A673 (cell line): ENCODE data around the gene PYY. TPM values are rescaled to one million over a fixed set of nuclear protein-coding genes. Genes with fewer than 3 reads are reported as not detected.

Experiments used
- BruUV-seq: library from RNA; stranded (reverse); fragments of 400-500 nt; replicated peaks from 2 replicates; lab custom pipeline; 2021; lab: Mats Ljungman, UMichigan
- CTCF ChIA-PET: fragments of 300-600 bp; sonication (Branson Sonifier 250); formaldehyde crosslinking; loops from one replicate; lab custom pipeline; 2022; ENCODE audit warnings: antibody characterized with exemption; lab: Charles Lee
- POLR2A ChIA-PET: fragments of 300-600 bp; sonication (Branson Sonifier 250); formaldehyde crosslinking; loops from one replicate; lab custom pipeline; 2022; ENCODE audit warnings: antibody characterized with exemption; ENCODE audit not compliant: low non-redundant PET; lab: Charles Lee
- DNase-seq: peaks from one replicate; pipeline ENCODE4 v3.0.0-alpha.2; 2015; ENCODE audit warnings: low spot score
- H3K27ac ChIP-seq: fragments of 200-600 bp; sonication (generic); 2 replicates; pipeline ENCODE4 v1.5.1; 2016; ENCODE audit warnings: mixed run types, low read depth, mild to moderate bottlenecking, mixed read lengths, antibody characterized with exemption, low read length; ENCODE audit not compliant: poor library complexity, severe bottlenecking
- H3K27me3 ChIP-seq: fragments of 200-600 bp; sonication (generic); replicated peaks from 2 replicates; pipeline ENCODE4 v1.6.1; 2017; ENCODE audit warnings: mixed run types, low read depth, mild to moderate bottlenecking, mixed read lengths, antibody characterized with exemption, low read length; ENCODE audit not compliant: insufficient read depth, poor library complexity
- H3K36me3 ChIP-seq: fragments of 200-600 bp; sonication (generic); 2 replicates; pipeline ENCODE4 v1.6.1; 2016; ENCODE audit warnings: mixed run types, mild to moderate bottlenecking, mixed read lengths, antibody characterized with exemption, low read length; ENCODE audit not compliant: insufficient read depth, poor library complexity, severe bottlenecking
- H3K4me1 ChIP-seq: fragments of 200-600 bp; sonication (generic); 2 replicates; pipeline ENCODE4 v1.6.1; 2017; ENCODE audit warnings: mixed run types, mild to moderate bottlenecking, mixed read lengths, antibody characterized with exemption, low read length; ENCODE audit not compliant: insufficient read depth, poor library complexity, severe bottlenecking
- H3K4me3 ChIP-seq: fragments of 200-600 bp; sonication (generic); 2 replicates; pipeline ENCODE4 v1.5.1; 2016; ENCODE audit warnings: low read depth, mixed run types, mild to moderate bottlenecking, mixed read lengths, low read length; ENCODE audit not compliant: poor library complexity, severe bottlenecking
- H3K9me3 ChIP-seq: fragments of 200-600 bp; sonication (generic); 2 replicates; pipeline ENCODE4 v1.6.1; 2016; ENCODE audit warnings: mixed run types, low read depth, mild to moderate bottlenecking, mixed read lengths, antibody characterized with exemption, low read length; ENCODE audit not compliant: poor library complexity, severe bottlenecking
- EZH2 ChIP-seq: fragments of 200-600 bp; sonication (generic); IDR thresholded peaks from 2 replicates; pipeline ENCODE4 v1.6.1; 2017; ENCODE audit warnings: borderline replicate concordance, low read depth, mild to moderate bottlenecking, mixed read lengths, antibody characterized with exemption, low read length; ENCODE audit not compliant: poor library complexity, severe bottlenecking
- intact Hi-C: fragments of 100-400 bp; cut with micrococcal nuclease; formaldehyde crosslinking; loops from one replicate; pipeline ENCODE4 v1.10.0; 2022; ENCODE audit not compliant: unreplicated experiment
- total RNA-seq: library from RNA; stranded (reverse); gene quantifications from 2 replicates; pipeline ENCODE4 v1.2.3, GENCODE V29; 2021
- TF ChIP-seq, protein P1 (sequence below): fragments of 300-800, 200-600 bp; sonication (generic); conservative IDR thresholded peaks from 2 replicates; pipeline ENCODE4 v1.5.1; 2017; ENCODE audit warnings: low read depth, mild to moderate bottlenecking, antibody characterized with exemption, low read length, moderate library complexity, mixed read lengths

The PYY gene
- total RNA-seq, 1 experiment from 2014 or later: not detected

DNA sequence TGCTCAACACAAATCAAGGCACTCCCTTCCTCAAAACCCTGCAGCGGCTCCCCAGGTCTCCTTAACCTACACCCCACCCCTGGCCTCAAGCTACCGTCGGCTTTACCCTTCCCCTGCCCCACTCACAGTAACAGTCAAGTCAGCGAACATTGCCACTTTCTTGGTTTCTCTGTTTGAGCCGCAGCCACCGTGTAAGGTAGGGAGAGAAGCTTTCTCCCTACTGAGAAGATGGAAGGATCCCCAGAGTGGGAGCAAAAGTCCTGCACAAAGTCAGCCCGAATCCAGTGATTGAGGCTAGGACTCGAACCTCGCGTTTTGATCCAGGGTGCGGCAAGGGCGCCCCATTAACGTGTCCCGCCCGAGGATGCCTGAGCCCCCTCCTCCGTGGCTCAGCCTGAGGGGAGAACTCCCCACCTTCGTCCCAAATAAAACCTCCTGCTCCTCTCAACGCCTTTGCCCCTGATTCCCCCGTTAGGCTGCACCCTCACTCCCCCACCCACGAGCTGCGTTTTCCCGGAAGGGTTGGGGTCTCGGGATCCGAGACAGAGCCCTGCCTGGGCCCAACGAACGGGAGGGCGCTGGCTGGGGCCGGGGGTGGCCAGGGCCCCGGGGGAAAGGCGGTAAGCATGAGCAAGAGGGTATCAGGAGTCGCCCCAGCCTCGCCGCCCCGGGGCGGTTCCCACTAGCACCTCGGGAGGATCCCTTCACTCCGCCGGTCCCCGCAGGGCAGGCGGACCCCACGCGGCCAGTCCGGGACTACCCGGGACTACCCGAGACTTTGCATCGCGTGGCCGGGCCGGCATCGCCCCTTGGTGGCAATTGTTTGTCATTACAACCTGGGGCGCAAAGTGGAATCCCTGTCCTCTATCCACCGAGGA, 40.8 kb upstream of the PYY start:
- ChIA-PET POLR2A (no interaction called here), CTCF (interaction anchor here (1.4 kb wide), 1 partner anchor 51 kb away, joined by 4 read pairs; no protein-coding TSS in a partner anchor)
- BruUV-seq: no TSS peak
- no peak overlapping the region for H3K27ac ChIP-seq
- peak; percentile 66 for DNase-seq
- H3K4me3 ChIP-seq: peak overlapping the region; percentile 37
- intact Hi-C loops: loop anchor here (1.0 to 2.0 kb wide), 2 partner anchors 50 to 116 kb away; no protein-coding TSS in a partner anchor
- H3K27me3 ChIP-seq: no peaks in the 10 kb centered on the region
- no peaks in the 10 kb centered on the region for H3K4me1 ChIP-seq
- no peaks in the 10 kb centered on the region for H3K9me3 ChIP-seq
- no peak for TF ChIP-seq EZH2
- TF ChIP-seq, protein P1, sequence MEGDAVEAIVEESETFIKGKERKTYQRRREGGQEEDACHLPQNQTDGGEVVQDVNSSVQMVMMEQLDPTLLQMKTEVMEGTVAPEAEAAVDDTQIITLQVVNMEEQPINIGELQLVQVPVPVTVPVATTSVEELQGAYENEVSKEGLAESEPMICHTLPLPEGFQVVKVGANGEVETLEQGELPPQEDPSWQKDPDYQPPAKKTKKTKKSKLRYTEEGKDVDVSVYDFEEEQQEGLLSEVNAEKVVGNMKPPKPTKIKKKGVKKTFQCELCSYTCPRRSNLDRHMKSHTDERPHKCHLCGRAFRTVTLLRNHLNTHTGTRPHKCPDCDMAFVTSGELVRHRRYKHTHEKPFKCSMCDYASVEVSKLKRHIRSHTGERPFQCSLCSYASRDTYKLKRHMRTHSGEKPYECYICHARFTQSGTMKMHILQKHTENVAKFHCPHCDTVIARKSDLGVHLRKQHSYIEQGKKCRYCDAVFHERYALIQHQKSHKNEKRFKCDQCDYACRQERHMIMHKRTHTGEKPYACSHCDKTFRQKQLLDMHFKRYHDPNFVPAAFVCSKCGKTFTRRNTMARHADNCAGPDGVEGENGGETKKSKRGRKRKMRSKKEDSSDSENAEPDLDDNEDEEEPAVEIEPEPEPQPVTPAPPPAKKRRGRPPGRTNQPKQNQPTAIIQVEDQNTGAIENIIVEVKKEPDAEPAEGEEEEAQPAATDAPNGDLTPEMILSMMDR: peak; percentile 69
- no peaks in the 10 kb centered on the region for H3K36me3 ChIP-seq

GRCh38 chr17:43992641-43993040, 38.9 kb upstream of the PYY start:
- Histone ChIP-seq H3K4me1 (no peaks in the 10 kb centered on the region), H3K4me3 (no peak overlapping the region), H3K27ac (no peak overlapping the region), H3K9me3 (no peaks in the 10 kb centered on the region), H3K36me3 (no peaks in the 10 kb centered on the region), H3K27me3 (no peaks in the 10 kb centered on the region)
- TF ChIP-seq, protein P1: no peak
- no peak for TF ChIP-seq EZH2
- intact Hi-C loops: no loop called here
- no TSS peak for BruUV-seq
- DNase-seq: no peak
- CTCF ChIA-PET: interaction anchor here (0.7 kb wide), 1 partner anchor 10 kb away, joined by 3 read pairs; no protein-coding TSS in a partner anchor
- POLR2A ChIA-PET: no interaction called here

GRCh38 chr17:43988301-43988700, 34.6 kb upstream of the PYY start:
- Histone ChIP-seq H3K9me3 (no peaks in the 10 kb centered on the region), H3K4me1 (no peaks in the 10 kb centered on the region), H3K4me3 (no peak overlapping the region), H3K36me3 (no peaks in the 10 kb centered on the region), H3K27me3 (no peaks in the 10 kb centered on the region), H3K27ac (no peak overlapping the region)
- POLR2A ChIA-PET: no interaction called here
- BruUV-seq: no TSS peak
- DNase-seq: no peak
- intact Hi-C loops: no loop called here
- no peak for TF ChIP-seq EZH2
- TF ChIP-seq, protein P1: no peak
- CTCF ChIA-PET: interaction anchor here (0.6 kb wide), 1 partner anchor 20 kb away, joined by 3 read pairs; no protein-coding TSS in a partner anchor
